Measurements from ENCODE around the gene TRIP10.
A peak's percentile ranks its signal among the peaks of the same experiment; 100 is the strongest.
"Not testable (repeated sequence)": the region's sequence is repeated elsewhere in the genome, so short reads cannot be mapped to it uniquely, and the experiment has no call there.

TRIP10 gene

DNA sequence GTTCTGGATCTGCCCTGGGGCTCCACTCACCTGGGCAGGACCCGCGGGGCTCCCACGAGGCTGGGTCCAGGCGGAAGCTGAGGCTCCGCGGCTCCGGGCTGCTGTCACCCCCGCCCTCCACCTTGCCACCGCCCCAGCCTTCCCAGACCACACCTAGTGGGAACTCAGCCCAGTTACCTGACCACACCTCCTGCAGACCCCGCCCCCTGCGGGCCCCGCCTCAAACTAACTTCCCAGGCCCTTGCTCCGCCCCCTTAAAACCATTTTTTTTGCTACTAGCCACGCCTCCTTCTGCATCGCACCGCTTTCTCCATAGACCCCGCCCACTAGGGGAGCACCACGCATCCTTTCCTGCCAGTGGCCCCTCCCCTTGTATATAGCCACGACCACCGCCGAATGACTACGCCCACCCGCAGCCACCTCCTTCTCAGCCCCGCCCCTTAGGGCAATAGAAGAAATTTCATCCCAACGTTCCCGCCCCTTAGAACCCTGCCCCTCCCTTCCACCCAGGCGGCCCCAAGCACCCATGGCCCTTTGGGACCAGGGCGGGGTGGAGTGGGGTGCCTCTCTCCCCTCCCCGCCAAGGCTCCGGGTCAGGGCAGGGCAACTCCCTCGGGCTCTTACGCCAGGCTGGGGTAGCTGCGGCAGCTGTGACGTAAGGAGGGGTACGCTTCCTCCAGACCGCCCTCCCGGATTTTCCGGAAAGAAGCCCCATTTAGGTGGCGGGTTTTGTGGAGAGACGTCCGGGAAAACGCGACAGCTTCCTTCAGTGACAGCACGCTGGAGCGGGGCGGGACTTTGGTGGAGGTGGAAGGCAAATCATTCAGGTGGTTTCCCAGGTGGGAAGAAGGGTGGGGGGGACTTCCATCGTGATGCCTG is 28.1 kb downstream of the TRIP10 start, which contains the start of gene SH2D3A:
SH2D3A (minus strand) TSS at position 79 of the 879 bp plus-strand sequence. CDS start 3,687 bp downstream, outside the sequence.
- peak; percentile 90 for DNase-seq (ENCODE audit: low spot score)

GRCh38 chr19:6768236-6768785 is 28.8 kb downstream of the TRIP10 start:
- no peak for DNase-seq (ENCODE audit: low spot score)

DNA sequence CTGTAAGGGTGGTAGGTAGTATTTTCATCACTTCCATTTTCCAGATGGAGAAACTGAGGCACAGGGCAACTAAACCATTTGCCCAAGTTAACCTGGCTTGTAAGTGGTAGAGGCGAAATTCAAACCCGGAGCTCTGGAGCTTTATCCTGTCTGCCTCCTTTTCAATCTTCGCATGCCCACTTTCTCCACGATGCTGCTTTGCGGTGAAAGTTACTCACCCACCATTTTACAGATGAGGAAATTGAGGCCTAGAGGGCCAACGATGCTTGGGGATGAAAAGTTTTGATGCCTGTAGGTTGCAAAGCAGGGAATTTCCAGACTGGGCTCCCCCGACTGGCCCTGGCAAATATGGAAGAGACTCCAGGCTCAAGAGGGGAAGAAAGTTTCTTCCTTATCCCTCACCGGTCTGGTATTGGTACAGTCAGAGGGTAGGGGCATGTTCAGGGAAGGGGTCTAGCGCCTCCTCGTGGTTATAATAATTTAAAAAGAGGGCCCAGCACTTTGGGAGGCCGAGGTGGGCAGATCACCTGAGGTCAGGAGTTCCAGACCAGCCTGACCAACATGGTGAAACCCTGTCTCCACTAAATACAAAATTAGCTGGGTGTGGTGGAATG is 29.6 kb downstream of the TRIP10 start:
- DNase-seq (ENCODE audit: low spot score): peak; percentile 30

DNA sequence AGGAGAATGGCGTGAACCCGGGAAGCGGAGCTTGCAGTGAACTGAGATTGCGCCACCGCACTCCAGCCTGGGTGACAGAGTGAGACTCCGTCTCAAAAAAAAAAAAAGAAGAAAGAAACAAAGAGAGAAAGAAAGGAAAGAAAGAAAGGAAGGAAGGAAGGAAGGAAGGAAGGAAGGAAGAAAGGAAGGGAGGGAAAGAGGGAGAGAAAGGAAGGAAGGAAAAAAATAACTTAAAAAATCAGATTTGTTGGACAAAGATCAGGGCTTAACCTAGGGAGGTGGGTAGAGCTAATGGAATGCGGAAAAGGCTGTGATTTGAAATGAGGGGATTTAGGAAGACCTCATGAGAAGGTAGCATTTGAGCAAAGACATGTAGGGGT is 32.2 kb downstream of the TRIP10 start:
- DNase-seq (ENCODE audit: low spot score): not testable (repeated sequence)

DNA sequence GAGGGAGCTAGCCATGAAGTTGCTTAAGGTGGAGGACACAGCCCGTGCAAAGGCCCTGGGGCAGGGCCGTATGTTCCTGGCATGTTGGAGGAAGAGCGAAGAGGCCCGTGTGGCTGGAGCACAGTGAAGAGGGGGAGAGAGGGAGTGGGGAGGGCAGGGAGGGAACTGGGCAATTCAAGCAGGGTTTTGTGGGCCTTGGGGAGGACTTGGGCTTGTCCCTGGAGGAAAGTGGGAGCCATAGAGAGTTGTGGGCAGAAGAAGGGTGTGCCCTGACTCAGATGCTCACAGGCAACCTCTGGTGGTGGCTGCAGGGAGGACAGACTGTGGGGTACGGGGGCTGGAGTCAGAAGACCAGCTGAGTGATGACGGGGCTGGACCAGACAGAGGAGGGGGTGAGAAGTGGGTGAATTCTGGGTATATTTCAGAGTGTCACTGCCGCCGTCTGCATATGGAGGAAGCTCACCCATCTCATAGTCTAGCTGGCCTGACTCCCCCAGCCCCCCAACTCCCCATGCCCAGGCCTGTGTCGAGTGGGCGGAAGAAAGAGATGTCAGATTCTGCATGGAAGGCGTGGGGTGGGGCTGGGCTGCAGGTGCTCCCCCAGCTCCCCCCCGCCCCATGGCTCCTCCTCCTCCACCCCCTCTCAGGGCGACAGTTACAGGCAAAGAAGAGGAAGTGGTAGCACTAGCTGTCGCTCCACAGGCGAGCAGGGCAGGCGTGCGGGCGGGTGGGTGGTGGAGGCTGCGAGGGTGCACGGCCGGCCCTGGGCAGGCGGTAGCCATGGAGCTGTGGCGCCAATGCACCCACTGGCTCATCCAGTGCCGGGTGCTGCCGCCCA is 32.8 kb downstream of the TRIP10 start, which contains the start of gene VAV1:
VAV1 (plus strand) TSS at position 681 of the 838 bp plus-strand sequence; CDS start at position 781, 100 bp downstream.
- no peak for DNase-seq (ENCODE audit: low spot score)

DNA sequence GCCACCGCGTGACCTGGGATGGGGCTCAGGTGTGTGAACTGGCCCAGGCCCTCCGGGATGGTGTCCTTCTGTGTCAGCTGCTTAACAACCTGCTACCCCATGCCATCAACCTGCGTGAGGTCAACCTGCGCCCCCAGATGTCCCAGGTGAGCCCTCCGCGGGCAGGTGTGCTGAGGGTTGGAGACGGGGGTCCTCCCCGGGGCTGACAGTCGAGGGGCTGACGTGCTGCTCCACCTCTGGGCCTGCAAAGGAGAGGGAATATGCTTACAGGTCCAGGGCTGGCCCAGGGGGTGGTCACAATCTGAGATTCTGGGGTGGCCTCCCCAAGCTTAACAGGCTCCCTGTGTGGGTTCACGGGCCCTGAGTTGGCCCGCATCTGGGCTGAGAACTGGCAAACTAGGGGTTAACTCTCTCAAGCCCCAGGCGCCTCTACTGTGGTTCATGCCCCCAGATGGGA is 33.4 kb downstream of the TRIP10 start:
- no peak for DNase-seq (ENCODE audit: low spot score)

GRCh38 chr19:6773323-6773931 is 33.9 kb downstream of the TRIP10 start:
- no peak for DNase-seq (ENCODE audit: low spot score)

DNA sequence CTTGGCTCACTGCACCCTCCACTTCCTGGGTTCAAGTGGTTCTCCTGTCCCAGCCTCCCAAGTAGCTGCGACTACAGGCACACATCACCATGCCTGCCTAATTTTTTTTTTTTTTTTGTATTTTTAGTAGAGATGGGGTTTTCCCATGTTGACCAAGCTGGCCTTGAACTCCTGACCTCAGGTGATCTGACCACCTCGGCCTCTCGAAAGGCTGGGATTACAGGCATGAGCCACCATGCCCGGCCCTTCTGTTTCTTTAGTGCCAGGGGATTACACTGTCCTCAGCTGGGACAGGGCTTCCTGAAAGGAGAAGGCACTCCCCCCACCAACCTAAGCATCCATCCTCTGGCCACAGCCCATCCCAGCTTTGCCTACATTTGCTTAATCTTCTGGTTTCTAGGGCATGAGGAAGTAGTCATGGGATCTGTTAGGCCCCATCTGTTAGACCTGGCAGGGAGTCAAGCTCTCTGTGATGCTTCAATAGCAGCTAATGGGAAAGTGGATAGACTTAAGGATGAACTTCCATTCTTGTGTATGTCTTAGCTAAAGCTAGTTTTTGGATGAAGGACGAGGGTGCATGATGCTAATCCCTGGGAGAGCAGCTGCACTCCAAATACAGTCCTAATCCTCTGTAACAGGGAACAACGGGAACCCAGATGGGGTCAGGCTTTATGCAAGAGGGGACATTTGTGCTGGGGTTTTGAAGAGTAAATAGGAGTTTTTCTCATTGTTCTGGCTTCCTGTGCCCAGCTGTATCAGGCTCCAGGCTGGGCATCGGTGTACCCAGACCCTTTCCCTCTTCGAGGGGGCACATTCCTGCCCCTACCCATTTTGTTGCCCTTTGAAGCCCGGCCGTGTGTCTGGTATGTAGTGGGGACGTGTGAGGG is 35.6 kb downstream of the TRIP10 start:
- DNase-seq (ENCODE audit: low spot score): no peak

- not testable (repeated sequence) for DNase-seq (ENCODE audit: low spot score)
These were observed 36.6 kb downstream of the TRIP10 start for GRCh38 chr19:6776045-6776444.

GRCh38 chr19:6776999-6777398 is 37.5 kb downstream of the TRIP10 start:
- DNase-seq (ENCODE audit: low spot score): no peak

DNA sequence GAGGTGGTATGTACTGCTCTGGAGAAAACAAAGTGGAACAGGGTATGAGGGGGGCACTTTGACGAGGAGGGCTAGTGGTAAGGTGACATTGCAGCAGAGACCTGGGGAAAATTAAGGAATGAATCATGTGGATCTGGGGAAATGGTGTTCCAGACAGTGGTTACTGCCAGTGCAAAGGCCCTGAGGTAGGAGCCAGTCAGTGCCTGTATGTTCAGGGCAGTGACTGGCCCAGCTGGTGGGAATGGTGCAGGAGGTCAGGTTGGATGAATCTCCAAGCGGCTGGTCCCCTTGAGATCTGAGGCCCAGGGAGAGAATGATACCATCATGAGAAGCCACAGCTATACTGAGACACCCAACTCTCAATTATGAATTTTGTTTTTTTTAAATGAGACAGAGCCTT is 38.0 kb downstream of the TRIP10 start:
- no peak for DNase-seq (ENCODE audit: low spot score)

DNA sequence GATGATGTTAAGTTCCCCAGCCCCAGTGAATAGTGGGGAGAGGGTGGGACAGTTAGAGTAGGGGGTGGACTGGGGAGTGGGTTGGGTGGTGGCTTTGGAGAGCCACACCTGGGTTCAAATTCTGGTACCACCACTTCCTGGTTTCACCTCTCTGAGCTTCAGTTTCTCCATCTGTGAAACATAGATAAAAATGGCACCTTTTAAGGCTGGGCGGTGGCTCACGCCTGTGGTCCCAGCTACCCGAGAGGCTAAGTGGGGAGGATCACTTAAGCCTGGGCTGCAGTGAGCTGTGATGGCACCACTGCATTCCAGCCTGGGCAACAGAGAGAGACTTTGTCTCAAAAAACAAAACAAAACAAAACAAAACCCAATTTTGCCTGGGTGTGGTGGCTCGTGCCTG is 38.9 kb downstream of the TRIP10 start:
- DNase-seq (ENCODE audit: low spot score): no peak

GRCh38 chr19:6779206-6779605 is 39.7 kb downstream of the TRIP10 start:
- no peak for DNase-seq (ENCODE audit: low spot score)

- no peak for DNase-seq (ENCODE audit: low spot score)
These were observed 47.9 kb downstream of the TRIP10 start for GRCh38 chr19:6787393-6787792.

DNA sequence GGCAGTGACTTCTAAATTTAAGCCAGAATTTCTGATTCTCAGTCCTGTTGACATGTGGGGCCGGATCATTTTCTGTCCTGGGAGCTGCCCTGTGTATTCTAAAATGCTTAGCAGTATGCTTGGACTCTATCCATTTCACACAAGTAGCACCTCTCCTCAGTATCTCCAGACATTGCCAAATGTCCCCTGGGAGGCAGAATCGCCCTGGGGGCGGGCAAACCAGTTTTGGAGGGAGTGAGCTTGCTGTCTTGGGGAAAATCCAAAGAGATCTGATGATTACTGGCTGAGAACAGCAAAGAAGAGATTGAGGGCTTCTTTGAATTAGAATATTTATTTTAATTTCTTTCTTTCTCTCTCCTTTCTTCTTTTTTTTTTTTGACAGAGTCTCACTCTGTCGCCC is 49.4 kb downstream of the TRIP10 start:
- DNase-seq (ENCODE audit: low spot score): no peak

GRCh38 chr19:6790194-6791128 is 51.0 kb downstream of the TRIP10 start:
- DNase-seq (ENCODE audit: low spot score): no peak

GRCh38 chr19:6791237-6791636 is 51.8 kb downstream of the TRIP10 start:
- DNase-seq (ENCODE audit: low spot score): no peak

DNA sequence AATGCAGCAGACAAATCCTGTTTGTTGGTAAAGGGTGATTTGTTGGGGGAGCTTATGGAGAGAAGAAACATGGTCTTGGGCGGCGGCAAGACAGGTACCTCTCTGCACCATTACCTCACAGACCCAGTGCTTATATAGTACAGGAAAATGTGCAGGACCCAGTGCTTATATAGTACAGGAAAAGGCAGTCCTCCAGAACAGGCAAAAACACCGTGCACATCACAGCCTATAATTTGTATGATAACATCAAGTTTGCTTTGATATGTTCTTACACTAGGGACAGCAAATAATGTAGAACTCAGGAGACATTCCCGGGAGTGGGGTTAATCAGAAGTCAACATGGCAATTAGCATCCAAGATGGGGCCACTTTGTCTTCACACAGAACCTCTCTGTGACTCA is 53.9 kb downstream of the TRIP10 start:
- no peak for DNase-seq (ENCODE audit: low spot score)

DNA sequence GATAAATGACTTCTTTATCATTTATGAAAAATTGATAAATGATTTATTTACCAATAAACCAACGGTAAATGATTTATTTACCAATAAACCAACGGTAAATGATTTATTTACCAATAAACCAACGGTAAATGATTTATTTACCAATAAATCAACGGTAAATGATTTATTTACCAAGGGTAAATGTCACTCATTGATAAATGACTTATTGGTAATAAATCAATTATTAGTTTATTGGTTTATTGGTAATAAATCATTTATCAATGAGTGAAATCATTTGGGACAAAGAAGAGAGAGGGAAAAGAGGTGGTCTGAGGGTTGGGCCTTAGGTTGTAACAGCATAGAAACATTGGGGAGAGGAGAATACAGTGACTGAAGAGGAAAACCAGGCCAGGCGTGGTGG is 54.5 kb downstream of the TRIP10 start:
- DNase-seq (ENCODE audit: low spot score): no peak

Data from hematopoietic multipotent progenitor cell treated with erythropoietin and hydrocortisone succinate and interleukin-3 and kit ligand, for 17 days (in vitro differentiated cells).